OCI-M2 (cell line): ENCODE measurements around the gene TMEM9B.
"Not testable (repeated sequence)": the region's sequence is repeated elsewhere in the genome, so short reads cannot be mapped to it uniquely, and the experiment has no call there.

ENCODE experiments used
- DNase-seq: peaks from one replicate; lab custom pipeline; 2025; ENCODE audit not compliant: unreplicated experiment; lab: John Stamatoyannopoulos, UW

TMEM9B gene

GRCh38 chr11:8964324-8965320 is at the start of gene TMEM9B:
Gene TMEM9B (minus strand): TSS chr11:8964442. CDS start chr11:8964313, 129 bp downstream.
- DNase-seq, result no peak

- no peak for DNase-seq
Observed at GRCh38 chr11:9013373-9013772, 49.1 kb upstream of the TMEM9B start.

GRCh38 chr11:9009538-9009937 is 45.3 kb upstream of the TMEM9B start:
- not testable (repeated sequence) for DNase-seq

GRCh38 chr11:9008661-9009060 is 44.4 kb upstream of the TMEM9B start:
- no peak for DNase-seq

GRCh38 chr11:9008011-9008550 is 43.8 kb upstream of the TMEM9B start:
- DNase-seq, result no peak

GRCh38 chr11:9005087-9005486 is 40.8 kb upstream of the TMEM9B start:
- DNase-seq, result no peak

GRCh38 chr11:9004183-9004926 is 40.1 kb upstream of the TMEM9B start:
- no peak for DNase-seq

- DNase-seq, result no peak
Observed at GRCh38 chr11:9003573-9004182, 39.4 kb upstream of the TMEM9B start, which contains the start of gene NRIP3. Gene NRIP3 (minus strand): TSS chr11:9004001. CDS start chr11:9003935, 66 bp downstream.

GRCh38 chr11:9002920-9003572 is 38.8 kb upstream of the TMEM9B start:
- no peak for DNase-seq

- no peak for DNase-seq
Observed at GRCh38 chr11:9001736-9002135, 37.5 kb upstream of the TMEM9B start.

GRCh38 chr11:8998017-8998416 is 33.8 kb upstream of the TMEM9B start:
- no peak for DNase-seq

- no peak for DNase-seq
Observed at GRCh38 chr11:8997451-8997850, 33.2 kb upstream of the TMEM9B start.

GRCh38 chr11:8989453-8989852 is 25.2 kb upstream of the TMEM9B start:
- DNase-seq, result no peak

- no peak for DNase-seq
Observed at GRCh38 chr11:8988329-8989234, 24.3 kb upstream of the TMEM9B start.

GRCh38 chr11:8987446-8987845 is 23.2 kb upstream of the TMEM9B start:
- DNase-seq, result no peak

GRCh38 chr11:8986772-8987171 is 22.5 kb upstream of the TMEM9B start:
- not testable (repeated sequence) for DNase-seq

- DNase-seq, result no peak
Observed at GRCh38 chr11:8985462-8985861, 21.2 kb upstream of the TMEM9B start.

- DNase-seq, result no peak
Observed at GRCh38 chr11:8983552-8983951, 19.3 kb upstream of the TMEM9B start.

- DNase-seq, result no peak
Observed at GRCh38 chr11:8980485-8980884, 16.2 kb upstream of the TMEM9B start.

GRCh38 chr11:8979365-8979764 is 15.1 kb upstream of the TMEM9B start:
- DNase-seq, result not testable (repeated sequence)
